ENCODE data around the gene ZNF597. TPM values are rescaled to one million over a fixed set of nuclear protein-coding genes. Genes with fewer than 3 reads are reported as not detected.

The ZNF597 gene
- total RNA-seq, 2 experiments from 2014 or later: 2.3 to 2.5 TPM

DNA sequence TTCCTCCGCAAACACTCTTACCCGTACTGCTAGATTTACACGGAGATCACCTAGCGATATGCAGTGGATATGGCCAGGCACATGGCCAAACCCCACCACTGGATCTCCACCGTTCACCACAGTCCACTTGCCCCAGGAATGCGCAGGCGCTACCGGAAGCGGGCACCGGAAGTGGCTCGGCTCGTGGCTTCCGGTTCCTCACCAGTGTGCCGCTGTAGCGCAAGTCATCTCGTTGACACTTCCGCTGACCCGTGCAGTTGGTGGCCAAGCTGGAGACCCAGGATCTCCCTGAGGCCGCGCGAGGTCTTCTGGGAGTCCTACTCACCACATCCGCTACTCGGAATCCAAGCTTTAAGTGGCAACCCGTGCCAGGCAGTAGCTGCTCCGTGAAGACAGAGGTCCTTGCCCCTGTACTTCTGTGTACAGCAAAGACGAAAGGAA, 11.5 kb downstream of the ZNF597 start:
- peak overlapping the region; percentile 74 for H3K4me3 Mint-ChIP-seq
- H3K27ac ChIP-seq (ENCODE audit: low read depth in 1 of 2, low read length in 2 of 2): no peak overlapping the region
- H3K4me1 ChIP-seq (ENCODE audit: insufficient read depth, low read length): peaks cover 8% of the 10 kb centered on the region
- H3K36me3 Mint-ChIP-seq (ENCODE audit: low read depth): peaks cover 53% of the 10 kb centered on the region
- peaks cover 3% of the 10 kb centered on the region for H3K27me3 Mint-ChIP-seq
- peaks cover 30% of the 10 kb centered on the region for H3K4me1 Mint-ChIP-seq (ENCODE audit: low read depth)
- POLR2A ChIA-PET: interaction anchor here (1.4 to 1.7 kb wide), 2 partner anchors 31 to 149 kb away, joined by 6 to 10 read pairs; partner anchors contain the start of genes ZNF174, ZNF263 and ZSCAN32
- no peaks in the 10 kb centered on the region for H3K27me3 ChIP-seq (ENCODE audit: control insufficient read depth in 1 of 2, insufficient read depth in 2 of 2, low read length in 2 of 2)
- H3K9me3 Mint-ChIP-seq: peaks cover 6% of the 10 kb centered on the region
- DNase-seq (peak in 12 of 14 experiments; percentile 11 to 74 (median 40)), ATAC-seq (ENCODE audit: poor library complexity) (peak; percentile 74)
- H3K4me3 ChIP-seq (ENCODE audit: low read length): peak overlapping the region; percentile 8
- peaks cover 7% of the 10 kb centered on the region for H3K36me3 ChIP-seq (ENCODE audit: insufficient read depth, low read length)
- peaks cover 0 to 10% of the 10 kb centered on the region in 2 experiments for H3K9me3 ChIP-seq (ENCODE audit: control insufficient read depth in 1 of 2, insufficient read depth in 1 of 2, low read length in 2 of 2)
- TF ChIP-seq, protein P1, sequence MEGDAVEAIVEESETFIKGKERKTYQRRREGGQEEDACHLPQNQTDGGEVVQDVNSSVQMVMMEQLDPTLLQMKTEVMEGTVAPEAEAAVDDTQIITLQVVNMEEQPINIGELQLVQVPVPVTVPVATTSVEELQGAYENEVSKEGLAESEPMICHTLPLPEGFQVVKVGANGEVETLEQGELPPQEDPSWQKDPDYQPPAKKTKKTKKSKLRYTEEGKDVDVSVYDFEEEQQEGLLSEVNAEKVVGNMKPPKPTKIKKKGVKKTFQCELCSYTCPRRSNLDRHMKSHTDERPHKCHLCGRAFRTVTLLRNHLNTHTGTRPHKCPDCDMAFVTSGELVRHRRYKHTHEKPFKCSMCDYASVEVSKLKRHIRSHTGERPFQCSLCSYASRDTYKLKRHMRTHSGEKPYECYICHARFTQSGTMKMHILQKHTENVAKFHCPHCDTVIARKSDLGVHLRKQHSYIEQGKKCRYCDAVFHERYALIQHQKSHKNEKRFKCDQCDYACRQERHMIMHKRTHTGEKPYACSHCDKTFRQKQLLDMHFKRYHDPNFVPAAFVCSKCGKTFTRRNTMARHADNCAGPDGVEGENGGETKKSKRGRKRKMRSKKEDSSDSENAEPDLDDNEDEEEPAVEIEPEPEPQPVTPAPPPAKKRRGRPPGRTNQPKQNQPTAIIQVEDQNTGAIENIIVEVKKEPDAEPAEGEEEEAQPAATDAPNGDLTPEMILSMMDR (IDR thresholded peaks at IDR 0.05): no peak
- CTCF ChIA-PET: no interaction called here
- intact Hi-C loops (cut with DNase I, micrococcal nuclease): no loop called here
- peak overlapping the region; percentile 75 for H3K27ac Mint-ChIP-seq

DNA sequence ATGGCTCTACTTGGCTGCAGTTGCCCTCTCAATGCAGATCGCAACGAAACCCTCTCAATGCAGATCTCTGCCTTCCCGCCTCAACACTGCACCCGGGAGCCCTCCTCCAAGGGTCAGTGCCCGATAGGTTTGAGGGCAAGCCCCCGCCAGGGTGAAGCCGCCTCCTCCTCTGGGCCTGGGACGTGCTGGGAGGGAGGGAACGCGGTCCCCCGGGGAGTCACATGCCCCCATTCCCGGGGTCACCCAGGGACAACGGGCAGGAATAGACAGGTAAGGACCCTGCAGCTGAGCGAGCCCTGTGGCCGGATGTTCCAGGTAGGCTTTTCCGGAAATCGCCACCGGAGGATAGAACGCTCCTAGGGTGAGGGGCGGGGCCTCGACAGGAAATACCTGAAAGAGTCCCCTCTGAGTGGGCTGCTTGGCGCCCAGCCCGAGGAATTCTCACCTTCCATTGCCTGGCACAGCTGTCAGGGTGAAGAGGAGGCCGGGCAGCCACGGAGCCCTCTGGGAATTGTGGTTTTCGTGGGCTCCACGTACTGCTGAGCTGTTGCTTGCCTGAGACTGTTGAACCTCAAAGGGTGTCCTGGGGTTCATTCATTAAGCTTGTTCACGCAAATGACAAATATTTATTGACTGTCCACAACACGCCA, 29.4 kb downstream of the ZNF597 start:
- Mint-ChIP-seq H3K4me1 (ENCODE audit: low read depth) (no peaks in the 10 kb centered on the region), H3K4me3 (no peak overlapping the region), H3K9me3 (peaks cover 7% of the 10 kb centered on the region), H3K27me3 (no peaks in the 10 kb centered on the region), H3K27ac (no peak overlapping the region), H3K36me3 (ENCODE audit: low read depth) (peaks cover 62% of the 10 kb centered on the region)
- H3K36me3 ChIP-seq (ENCODE audit: insufficient read depth, low read length): peaks cover 3% of the 10 kb centered on the region
- DNase-seq: no peak
- peaks cover 0 to 3% of the 10 kb centered on the region in 2 experiments for H3K27me3 ChIP-seq (ENCODE audit: control insufficient read depth in 1 of 2, insufficient read depth in 2 of 2, low read length in 2 of 2)
- TF ChIP-seq, protein P1 (IDR thresholded peaks at IDR 0.05): no peak
- no peaks in the 10 kb centered on the region for H3K4me1 ChIP-seq (ENCODE audit: insufficient read depth, low read length)
- CTCF ChIA-PET: no interaction called here
- intact Hi-C loops (cut with DNase I, micrococcal nuclease): no loop called here
- POLR2A ChIA-PET: interaction anchor here (1.4 kb wide), 1 partner anchor 13 kb away, joined by 4 read pairs; the partner anchor contains the start of genes ZNF174 and ZSCAN32
- no peak overlapping the region for H3K27ac ChIP-seq (ENCODE audit: low read depth in 1 of 2, low read length in 2 of 2)
- no peak overlapping the region for H3K4me3 ChIP-seq (ENCODE audit: low read length)
- peaks cover 69 to 80% of the 10 kb centered on the region in 2 experiments for H3K9me3 ChIP-seq (ENCODE audit: control insufficient read depth in 1 of 2, insufficient read depth in 1 of 2, low read length in 2 of 2)
- no peak for ATAC-seq (ENCODE audit: poor library complexity)

DNA sequence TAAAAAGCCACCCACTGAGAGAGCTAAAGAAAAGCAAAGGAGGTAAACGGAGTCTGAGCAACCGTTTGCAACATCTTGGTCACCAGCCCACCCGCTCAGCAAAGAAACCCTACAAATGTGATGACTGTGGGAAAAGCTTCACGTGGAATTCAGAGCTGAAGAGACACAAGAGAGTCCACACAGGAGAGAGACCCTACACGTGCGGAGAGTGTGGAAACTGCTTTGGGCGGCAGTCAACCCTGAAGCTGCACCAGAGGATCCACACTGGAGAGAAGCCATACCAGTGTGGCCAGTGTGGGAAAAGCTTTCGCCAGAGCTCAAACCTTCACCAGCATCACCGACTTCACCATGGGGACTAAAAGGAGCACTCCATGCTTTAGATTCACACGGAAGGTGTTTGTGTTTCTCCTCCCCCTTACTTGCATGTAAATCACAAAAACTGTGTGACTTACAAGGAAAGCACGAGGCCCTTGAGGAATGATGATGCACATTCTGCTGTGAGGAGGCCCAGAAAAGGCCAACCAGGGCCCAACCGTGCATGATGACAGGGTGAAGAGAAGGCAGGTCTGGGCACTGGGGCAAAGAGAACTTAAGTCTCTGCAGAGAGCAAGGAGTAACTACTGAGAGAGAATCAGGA, 34.6 kb downstream of the ZNF597 start:
- peaks cover 0 to 3% of the 10 kb centered on the region in 2 experiments for H3K27me3 ChIP-seq (ENCODE audit: control insufficient read depth in 1 of 2, insufficient read depth in 2 of 2, low read length in 2 of 2)
- Mint-ChIP-seq H3K27me3 (no peaks in the 10 kb centered on the region), H3K9me3 (peaks cover 8% of the 10 kb centered on the region), H3K27ac (no peak overlapping the region), H3K4me1 (ENCODE audit: low read depth) (peaks cover 19% of the 10 kb centered on the region), H3K4me3 (no peak overlapping the region), H3K36me3 (ENCODE audit: low read depth) (peaks cover 90% of the 10 kb centered on the region)
- CTCF ChIA-PET: no interaction called here
- ATAC-seq (ENCODE audit: poor library complexity) (no peak), DNase-seq (no peak)
- H3K9me3 ChIP-seq (ENCODE audit: control insufficient read depth in 1 of 2, insufficient read depth in 1 of 2, low read length in 2 of 2): peaks cover 68 to 93% of the 10 kb centered on the region in 2 experiments
- peaks cover 4% of the 10 kb centered on the region for H3K4me1 ChIP-seq (ENCODE audit: insufficient read depth, low read length)
- POLR2A ChIA-PET: interaction anchor here (2.1 kb wide), 1 partner anchor 8 kb away, joined by 10 read pairs; the partner anchor contains the start of genes ZNF174 and ZSCAN32
- intact Hi-C loops (cut with DNase I, micrococcal nuclease): no loop called here
- no peak overlapping the region for H3K4me3 ChIP-seq (ENCODE audit: low read length)
- peaks cover 54% of the 10 kb centered on the region for H3K36me3 ChIP-seq (ENCODE audit: insufficient read depth, low read length)
- no peak overlapping the region for H3K27ac ChIP-seq (ENCODE audit: low read depth in 1 of 2, low read length in 2 of 2)
- TF ChIP-seq, protein P1 (IDR thresholded peaks at IDR 0.05): no peak

All from CD4-positive, alpha-beta T cell (primary cell).